ENCODE results near the gene TMEM51.

TMEM51 gene

GRCh38 chr1:15179485-15179883 lies 25.9 kb downstream of the TMEM51 start:
- DNase-seq, result no peak

GRCh38 chr1:15180189-15180588 lies 26.6 kb downstream of the TMEM51 start:
- DNase-seq, result no peak

GRCh38 chr1:15180945-15181523 lies 27.5 kb downstream of the TMEM51 start:
- no peak for DNase-seq

- DNase-seq, result no peak
Observed at GRCh38 chr1:15181564-15181963, 28.0 kb downstream of the TMEM51 start.

GRCh38 chr1:15184436-15185241 lies 31.1 kb downstream of the TMEM51 start:
- DNase-seq, result no peak

- DNase-seq, result no peak
Observed at GRCh38 chr1:15185617-15186016, 32.1 kb downstream of the TMEM51 start.

- no peak for DNase-seq
Observed at GRCh38 chr1:15186073-15186845, 32.7 kb downstream of the TMEM51 start.

- DNase-seq, result no peak
Observed at GRCh38 chr1:15186846-15187151, 33.3 kb downstream of the TMEM51 start.

GRCh38 chr1:15187175-15188129 lies 33.9 kb downstream of the TMEM51 start:
- DNase-seq, result no peak

GRCh38 chr1:15188130-15188524 lies 34.6 kb downstream of the TMEM51 start:
- DNase-seq, result no peak

GRCh38 chr1:15188678-15189077 lies 35.1 kb downstream of the TMEM51 start:
- DNase-seq, result no peak

GRCh38 chr1:15189692-15190370 lies 36.3 kb downstream of the TMEM51 start:
- no peak for DNase-seq

- DNase-seq, result no peak
Observed at GRCh38 chr1:15191267-15191666, 37.7 kb downstream of the TMEM51 start.

GRCh38 chr1:15191770-15192169 lies 38.2 kb downstream of the TMEM51 start:
- DNase-seq, result no peak

GRCh38 chr1:15192916-15193550 lies 39.5 kb downstream of the TMEM51 start:
- DNase-seq, result no peak

GRCh38 chr1:15195420-15196052 lies 42.0 kb downstream of the TMEM51 start:
- DNase-seq, result no peak

- no peak for DNase-seq
Observed at GRCh38 chr1:15196069-15196468, 42.5 kb downstream of the TMEM51 start.

GRCh38 chr1:15196807-15197530 lies 43.4 kb downstream of the TMEM51 start:
- no peak for DNase-seq

- no peak for DNase-seq
Observed at GRCh38 chr1:15197591-15198447, 44.3 kb downstream of the TMEM51 start.

- DNase-seq, result no peak
Observed at GRCh38 chr1:15198684-15199083, 45.1 kb downstream of the TMEM51 start.

Measured in activated CD4-positive, alpha-beta T cell treated with anti-CD3 and anti-CD28 coated beads, Interleukin-2, Interleukin-6, amounts not matched to agents 100 ng/mL and 50 ng/mL, durations not matched to agents 16 hours and 8 hours (primary cell).